HEK293 (cell line): Measurements from ENCODE around the gene OR10J4.

Source experiments
- HOXA7 ChIP-seq: sonication (generic); formaldehyde crosslinking; IDR thresholded peaks from 2 replicates; pipeline ENCODE4 v1.8.1; 2022; ENCODE audit warnings: missing genetic modification reagents, borderline replicate concordance
- YY1 ChIP-seq: fragments of 450-650 bp; formaldehyde crosslinking; IDR thresholded peaks from 2 replicates; pipeline ENCODE4 v1.5.1; 2018; ENCODE audit warnings: missing biosample characterization, missing genetic modification characterization
- ZNF132 ChIP-seq: fragments of 450-650 bp; formaldehyde crosslinking; IDR thresholded peaks from 2 replicates; pipeline ENCODE4 v1.5.1; 2017; ENCODE audit warnings: missing biosample characterization, missing genetic modification characterization, borderline replicate concordance
- ZNF19 ChIP-seq: fragments of 450-650 bp; formaldehyde crosslinking; IDR thresholded peaks from 2 replicates; pipeline ENCODE4; 2016; ENCODE audit warnings: missing biosample characterization, missing genetic modification characterization, low read depth
- TF ChIP-seq, protein P1 (sequence below): fragments of 450-650 bp; formaldehyde crosslinking; IDR thresholded peaks from 2 replicates; pipeline ENCODE4 v1.5.1; 2016; ENCODE audit warnings: missing biosample characterization, missing genetic modification characterization

DNA sequence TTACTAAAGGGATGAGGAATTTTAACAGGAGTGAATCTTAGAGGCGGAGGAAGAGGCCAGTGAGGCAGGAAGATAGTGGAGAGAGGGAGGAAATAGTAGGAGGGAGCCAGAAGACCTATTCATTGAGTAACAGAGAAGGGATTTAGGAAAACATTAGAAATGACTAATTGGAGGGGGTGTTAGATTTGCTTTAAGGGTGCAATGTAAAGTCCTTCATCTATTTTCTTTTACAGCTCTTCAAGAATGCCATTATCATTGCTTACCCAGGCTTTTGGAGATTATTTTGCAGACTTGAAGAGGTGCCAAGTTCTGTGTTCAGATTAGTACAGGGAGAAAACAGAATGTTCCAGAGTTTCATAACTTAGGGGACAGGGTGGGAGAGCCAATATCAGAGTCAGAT, 41.3 kb downstream of the OR10J4 start:
- TF ChIP-seq, protein P1, sequence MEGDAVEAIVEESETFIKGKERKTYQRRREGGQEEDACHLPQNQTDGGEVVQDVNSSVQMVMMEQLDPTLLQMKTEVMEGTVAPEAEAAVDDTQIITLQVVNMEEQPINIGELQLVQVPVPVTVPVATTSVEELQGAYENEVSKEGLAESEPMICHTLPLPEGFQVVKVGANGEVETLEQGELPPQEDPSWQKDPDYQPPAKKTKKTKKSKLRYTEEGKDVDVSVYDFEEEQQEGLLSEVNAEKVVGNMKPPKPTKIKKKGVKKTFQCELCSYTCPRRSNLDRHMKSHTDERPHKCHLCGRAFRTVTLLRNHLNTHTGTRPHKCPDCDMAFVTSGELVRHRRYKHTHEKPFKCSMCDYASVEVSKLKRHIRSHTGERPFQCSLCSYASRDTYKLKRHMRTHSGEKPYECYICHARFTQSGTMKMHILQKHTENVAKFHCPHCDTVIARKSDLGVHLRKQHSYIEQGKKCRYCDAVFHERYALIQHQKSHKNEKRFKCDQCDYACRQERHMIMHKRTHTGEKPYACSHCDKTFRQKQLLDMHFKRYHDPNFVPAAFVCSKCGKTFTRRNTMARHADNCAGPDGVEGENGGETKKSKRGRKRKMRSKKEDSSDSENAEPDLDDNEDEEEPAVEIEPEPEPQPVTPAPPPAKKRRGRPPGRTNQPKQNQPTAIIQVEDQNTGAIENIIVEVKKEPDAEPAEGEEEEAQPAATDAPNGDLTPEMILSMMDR (tag by site-specific recombination): no peak
- no peak for TF ChIP-seq YY1 (tag by site-specific recombination)
- no peak for TF ChIP-seq HOXA7 (CRISPR knock-in tag)
- no peak for TF ChIP-seq ZNF132 (tag by site-specific recombination)
- TF ChIP-seq ZNF19 (tag by site-specific recombination): no peak
